ENCODE data around the gene HIC2.
"Not testable (repeated sequence)": the region's sequence is repeated elsewhere in the genome, so short reads cannot be mapped to it uniquely, and the experiment has no call there.

Gene HIC2

GRCh38 chr22:21450320-21450831, 33.2 kb downstream of the HIC2 start:
- DNase-seq: no peak

DNA sequence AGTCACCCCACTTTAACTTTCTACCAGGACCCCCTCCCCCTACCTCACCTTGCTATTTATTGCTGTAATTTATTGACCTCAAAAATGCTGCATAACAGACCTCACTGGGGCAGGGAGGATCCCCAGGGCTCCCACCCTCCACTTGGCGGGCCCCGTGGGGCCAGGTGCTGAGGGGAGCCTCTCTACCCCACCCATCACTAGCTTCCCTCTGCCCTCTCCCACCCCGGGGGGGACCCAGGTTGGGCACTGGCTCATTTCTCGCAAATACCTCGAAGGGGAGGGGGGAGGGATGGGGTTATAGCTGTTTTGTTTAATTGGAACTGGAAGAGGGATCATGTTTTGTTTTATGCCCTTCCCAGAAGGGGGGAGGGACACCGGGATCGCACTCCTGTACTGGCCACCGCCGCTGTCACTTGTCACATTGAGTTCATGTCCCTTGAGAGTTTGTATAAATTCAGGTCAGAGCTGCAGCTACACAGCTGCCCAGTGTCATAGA, 33.7 kb downstream of the HIC2 start:
- no peak for DNase-seq

DNA sequence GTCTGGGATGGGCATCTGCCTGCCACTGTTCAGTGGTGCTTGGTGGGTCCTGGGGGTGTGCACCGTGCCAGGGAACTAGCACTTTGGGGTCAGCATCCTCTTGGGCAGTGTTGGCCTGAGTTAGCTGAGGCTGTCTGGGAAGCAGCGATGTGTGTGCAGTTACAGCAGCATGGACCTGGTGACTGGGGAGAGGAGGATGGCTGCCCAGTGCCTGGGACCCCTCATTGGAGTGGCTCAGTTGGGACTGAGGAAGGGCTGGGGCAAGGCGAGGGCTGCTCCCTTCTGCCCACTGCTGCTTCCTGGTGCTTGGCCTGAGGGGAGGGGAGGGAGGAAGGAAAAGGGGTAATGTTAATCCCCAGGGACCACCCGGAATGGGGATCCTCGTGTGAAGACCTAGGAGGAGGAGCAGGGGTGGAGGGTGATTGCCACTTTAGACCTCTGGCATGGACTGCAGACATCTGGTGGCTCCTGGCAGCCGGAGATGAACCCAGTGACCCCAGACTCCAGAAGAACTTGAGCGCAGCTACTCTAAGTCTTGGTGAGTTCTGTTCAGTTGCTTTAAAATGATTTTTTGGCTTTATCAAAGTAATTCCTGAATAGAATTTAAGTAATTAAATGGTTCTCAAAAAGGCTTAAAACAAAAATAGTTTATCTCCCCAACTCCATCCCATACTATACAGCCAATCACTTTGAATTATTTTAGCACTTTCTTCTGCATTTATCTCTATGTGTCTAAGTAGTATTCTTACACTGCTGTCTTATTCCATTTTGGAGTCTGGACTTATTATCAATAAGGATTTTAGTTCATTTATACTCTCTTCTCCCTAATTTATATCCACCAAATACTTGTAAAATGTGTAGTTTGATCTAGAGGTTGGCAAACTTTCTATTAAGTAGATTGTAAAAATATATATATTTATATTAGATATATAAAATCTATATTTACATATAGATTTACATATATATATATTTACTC, 34.7 kb downstream of the HIC2 start:
- no peak for DNase-seq

DNA sequence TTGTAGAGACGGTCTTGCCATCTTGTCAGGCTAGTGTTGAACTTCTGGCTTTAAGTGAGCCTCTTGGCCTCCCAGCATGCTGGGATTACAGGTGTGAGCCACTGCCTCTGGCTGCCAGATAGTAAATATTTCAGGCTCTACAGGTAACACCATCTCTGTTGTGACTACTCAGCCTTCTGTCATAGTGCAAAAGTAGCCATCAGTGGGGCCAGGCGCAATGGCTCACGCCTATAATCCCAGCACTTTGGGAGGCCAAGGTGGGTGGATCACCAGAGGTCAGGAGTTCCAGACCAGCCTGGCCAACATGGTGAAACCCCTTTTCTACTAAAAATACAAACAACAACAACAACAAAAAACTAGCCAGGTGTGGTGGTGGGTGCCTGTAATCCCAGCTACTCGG, 35.5 kb downstream of the HIC2 start:
- not testable (repeated sequence) for DNase-seq

DNA sequence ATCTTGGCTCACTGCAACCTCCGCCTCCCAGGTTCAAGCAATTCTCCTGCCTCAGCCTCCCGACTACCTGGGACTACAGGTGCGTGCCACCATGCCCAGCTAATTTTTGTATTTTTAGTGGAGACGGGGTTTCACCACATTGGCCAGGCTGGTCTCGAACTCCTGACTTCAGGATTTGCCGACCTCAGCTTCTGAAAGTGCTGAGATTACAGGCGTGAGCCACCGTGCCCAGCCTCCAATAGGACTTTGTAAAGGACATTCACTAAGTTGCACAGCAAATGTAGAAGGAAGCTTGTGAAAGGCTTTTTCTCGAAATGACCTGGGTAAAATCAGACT, 37.8 kb downstream of the HIC2 start:
- DNase-seq: not testable (repeated sequence)

- no peak for DNase-seq
Observed at GRCh38 chr22:21455334-21456089, 38.3 kb downstream of the HIC2 start.

GRCh38 chr22:21457023-21457787, 40.0 kb downstream of the HIC2 start:
- no peak for DNase-seq

GRCh38 chr22:21462672-21463071, 45.5 kb downstream of the HIC2 start:
- DNase-seq: not testable (repeated sequence)

DNA sequence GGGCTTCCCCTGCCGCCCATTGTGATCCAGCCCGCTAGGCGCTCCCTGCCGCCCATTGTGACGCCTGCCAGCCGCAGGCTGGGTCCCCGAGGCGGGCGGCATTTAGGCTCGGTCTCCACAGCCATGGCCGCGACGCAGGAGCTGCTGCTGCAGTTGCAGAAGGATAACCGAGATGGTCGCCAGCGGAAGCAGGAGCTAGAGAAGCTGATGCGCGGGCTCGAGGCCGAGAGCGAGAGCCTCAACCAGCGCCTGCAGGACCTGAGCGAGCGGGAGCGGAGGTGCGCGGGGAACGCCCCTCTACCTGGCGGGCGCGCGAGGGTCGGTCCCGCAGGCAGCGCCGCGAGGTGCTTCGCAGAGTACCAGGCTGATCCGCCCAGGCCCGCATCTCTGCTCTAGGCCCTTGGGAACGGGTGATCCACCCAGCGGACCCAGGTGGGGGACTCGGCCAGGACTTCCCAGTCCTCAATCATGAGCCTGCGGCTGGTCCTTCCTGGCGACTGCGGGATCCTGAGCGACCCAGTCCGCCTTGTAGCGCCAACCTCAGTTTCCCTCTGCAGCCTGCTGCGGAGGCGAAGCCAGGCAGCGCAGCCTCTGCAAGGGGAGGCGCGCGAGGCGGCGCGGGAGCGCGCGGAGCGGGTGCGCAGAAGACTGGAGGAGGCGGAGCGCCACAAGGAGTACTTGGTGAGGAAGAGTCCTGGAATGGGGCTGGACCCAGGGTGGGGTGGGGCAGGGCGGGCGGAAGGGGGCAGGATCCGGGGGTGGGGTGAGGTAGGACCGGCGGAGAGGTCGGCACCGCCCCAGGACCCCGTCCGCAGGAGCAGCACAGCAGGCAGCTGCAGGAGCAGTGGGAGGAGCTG, 50.4 kb downstream of the HIC2 start, which contains the start of gene TMEM191C:
TMEM191C (plus strand) TSS at position 51 of the 857 bp plus-strand sequence; CDS start at position 124, 73 bp downstream.
- DNase-seq: not testable (repeated sequence)

GRCh38 chr22:21468194-21469096, 51.3 kb downstream of the HIC2 start:
- peak; percentile 95 to 97 for DNase-seq

DNA sequence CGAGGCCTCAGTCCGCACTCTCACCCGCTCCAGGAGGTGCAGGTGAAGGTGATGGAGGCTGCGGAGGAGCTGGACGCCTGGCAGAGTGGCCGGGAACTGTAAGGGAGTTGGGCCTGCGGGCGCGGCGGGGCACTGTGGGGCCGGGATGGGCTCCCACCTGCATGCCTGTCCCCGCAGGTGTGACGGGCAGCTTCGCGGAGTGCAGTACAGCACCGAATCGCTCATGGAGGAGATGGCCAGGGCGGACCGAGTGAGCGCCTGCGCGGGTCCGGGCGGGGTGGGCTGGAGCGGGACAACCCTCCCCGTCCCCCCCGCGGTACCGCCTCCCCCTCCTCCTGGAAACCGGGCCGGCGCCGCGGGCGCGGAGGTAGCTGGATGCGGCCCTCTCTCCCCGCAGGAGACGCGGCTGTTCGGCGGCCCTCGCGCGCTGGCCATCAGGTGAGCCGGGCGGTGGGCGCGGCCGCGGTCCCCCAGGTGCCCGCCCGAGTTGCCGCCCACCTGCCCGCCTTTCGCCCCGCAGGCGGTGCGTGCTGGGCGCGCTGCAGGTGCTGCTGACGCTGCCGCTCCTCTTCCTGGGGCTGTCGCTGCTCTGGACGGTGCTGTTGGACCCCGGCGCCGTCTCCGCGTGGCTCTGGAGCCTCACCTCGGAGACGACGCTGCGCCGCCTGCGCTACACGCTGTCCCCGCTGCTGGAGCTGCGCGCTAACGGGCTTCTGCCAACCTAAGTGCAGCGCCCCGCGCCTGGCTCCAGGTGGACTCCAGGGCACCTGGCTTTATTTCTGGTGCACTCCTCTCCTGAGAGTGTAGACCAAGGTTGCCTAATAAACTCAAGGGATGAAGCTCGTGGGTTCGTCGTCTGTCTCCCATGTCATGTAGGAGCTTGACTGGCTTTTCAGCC, 52.2 kb downstream of the HIC2 start:
- DNase-seq: not testable (repeated sequence)

- not testable (repeated sequence) for DNase-seq
Observed at GRCh38 chr22:21472984-21473383, 55.8 kb downstream of the HIC2 start.

GRCh38 chr22:21473664-21474063, 56.5 kb downstream of the HIC2 start:
- not testable (repeated sequence) for DNase-seq

- DNase-seq: not testable (repeated sequence)
Observed at GRCh38 chr22:21484039-21484438, 66.9 kb downstream of the HIC2 start.

DNA sequence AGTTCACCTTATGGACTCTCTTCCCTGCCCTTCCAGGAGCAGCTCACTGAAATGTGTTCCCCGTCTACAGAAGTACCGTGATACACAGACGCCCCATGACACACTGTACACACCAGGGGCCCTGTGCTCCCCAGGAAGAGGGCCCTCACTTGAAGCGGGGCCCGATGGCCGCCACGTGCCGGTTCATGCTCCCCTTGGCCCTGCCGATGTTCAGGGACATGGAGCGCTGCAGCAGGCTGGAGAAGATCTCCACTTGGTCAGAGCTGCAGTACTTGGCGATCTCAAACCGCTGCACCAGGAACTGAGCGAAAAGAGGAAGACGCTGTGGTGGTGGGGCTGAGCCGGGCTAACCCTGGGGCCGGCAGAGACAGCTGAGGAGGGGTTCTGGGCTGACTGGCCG, 70.6 kb downstream of the HIC2 start:
- DNase-seq: not testable (repeated sequence)

DNA sequence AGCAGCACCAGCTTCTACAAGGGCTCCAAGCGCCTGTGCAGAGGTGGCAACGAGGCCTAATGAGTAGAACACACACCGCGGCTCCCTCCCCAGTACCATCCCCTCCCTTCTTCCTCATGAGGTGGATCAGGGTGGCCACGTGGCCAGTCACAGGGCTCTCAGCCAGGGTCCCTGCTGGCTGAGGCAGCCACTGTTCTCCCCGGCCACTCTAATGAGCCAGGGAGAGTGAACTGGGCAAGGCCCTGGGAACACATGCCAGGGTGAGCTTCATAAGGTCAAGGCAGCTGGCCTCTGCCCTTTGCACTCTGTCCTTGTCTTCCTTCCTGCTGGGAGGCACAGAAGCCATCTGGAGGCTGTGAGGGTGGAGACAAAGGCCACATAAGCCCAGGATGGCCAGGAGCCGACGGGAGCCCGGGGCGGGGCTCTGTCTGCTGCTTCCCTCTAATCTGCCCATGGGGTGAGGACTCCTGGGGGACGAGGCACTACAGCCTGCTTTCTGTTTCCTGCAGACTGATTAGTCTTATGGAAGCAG, 72.0 kb downstream of the HIC2 start:
- DNase-seq: not testable (repeated sequence)

DNA sequence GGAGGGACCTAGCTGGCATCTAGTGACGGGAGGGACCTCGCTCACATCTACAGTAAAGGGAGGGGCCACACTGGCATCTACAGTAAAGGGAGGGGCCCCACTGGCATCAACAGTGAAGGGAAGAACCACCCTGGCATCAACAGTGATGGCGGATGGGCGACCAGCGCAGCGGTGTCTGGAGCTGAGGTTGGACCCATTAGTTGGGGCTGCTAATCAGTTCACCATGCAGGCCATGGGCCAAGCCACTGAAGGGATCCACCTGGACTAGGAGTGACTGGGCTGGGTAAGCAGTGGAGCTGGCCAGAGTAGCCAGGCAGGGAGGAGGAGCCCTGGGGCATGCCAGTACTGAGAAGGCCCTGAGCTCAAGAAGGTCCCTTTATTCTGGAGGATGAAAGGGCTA, 73.4 kb downstream of the HIC2 start:
- not testable (repeated sequence) for DNase-seq

DNA sequence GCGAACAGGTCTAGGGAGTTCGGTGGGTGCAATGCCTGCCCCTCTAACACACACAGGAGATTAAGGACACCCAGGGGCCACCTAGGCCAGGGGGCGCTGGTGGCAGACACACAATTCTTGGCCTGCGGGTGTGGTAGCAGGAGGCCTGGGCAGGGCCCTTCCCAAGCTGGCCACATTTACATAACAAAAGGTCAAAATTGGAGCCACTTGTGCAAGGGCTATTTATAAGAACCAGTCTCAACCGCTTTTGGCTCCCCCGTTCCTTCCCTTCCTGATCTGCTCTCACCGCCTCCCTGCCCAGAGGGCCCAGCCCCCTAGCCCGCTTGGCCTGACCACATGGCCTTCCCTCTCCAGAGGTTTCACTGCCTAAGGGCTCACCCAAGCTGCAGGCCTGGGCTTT, 75.1 kb downstream of the HIC2 start:
- not testable (repeated sequence) for DNase-seq

Measured in CD4-positive, alpha-beta T cell treated with Interleukin-4 for 1 hour (primary cell).